D721Med (cell line): ENCODE data around the gene SCAF11.

Experiments
- DNase-seq: peaks from one replicate; pipeline ENCODE4 v3.0.0; 2011; ENCODE audit warnings: low spot score; ENCODE audit not compliant: insufficient read length
- FAIRE-seq: peaks from 2 replicates; lab custom pipeline; 2011; peaks lifted over from hg19 to GRCh38; lab: Jason Lieb, UNC
- CTCF ChIP-seq: IDR thresholded peaks from 2 replicates; pipeline ENCODE4 v1.5.1; 2012; ENCODE audit warnings: mild to moderate bottlenecking, control low read depth; ENCODE audit not compliant: insufficient read depth; ENCODE audit errors: missing control alignments

Gene SCAF11

GRCh38 chr12:45966486-45966885 is 23.9 kb downstream of the SCAF11 start:
- no peak for DNase-seq
- no peak for FAIRE-seq
- no peak for TF ChIP-seq CTCF

GRCh38 chr12:45962553-45963325 is 27.6 kb downstream of the SCAF11 start:
- no peak for TF ChIP-seq CTCF
- FAIRE-seq (peak; percentile 51), DNase-seq (no peak)

- no peak for FAIRE-seq
- DNase-seq = no peak
- no peak for TF ChIP-seq CTCF
Measured at GRCh38 chr12:45959728-45960127, 30.6 kb downstream of the SCAF11 start.

- FAIRE-seq (no peak), DNase-seq (no peak)
- TF ChIP-seq CTCF = no peak
Measured at GRCh38 chr12:45959025-45959424, 31.3 kb downstream of the SCAF11 start.

- TF ChIP-seq CTCF = no peak
- peak; percentile 6 for FAIRE-seq
- DNase-seq = no peak
Measured at GRCh38 chr12:45948546-45948945, 41.8 kb downstream of the SCAF11 start.

- DNase-seq (no peak), FAIRE-seq (no peak)
Measured at GRCh38 chr12:45946435-45946834, 43.9 kb downstream of the SCAF11 start.

More at GRCh38 chr12:45946435-45946834, 43.9 kb downstream of the SCAF11 start:
- no peak for TF ChIP-seq CTCF
